H9 (cell line): ENCODE measurements around the gene ACER3. TPM values are rescaled to one million over a fixed set of nuclear protein-coding genes. Genes with fewer than 3 reads are reported as not detected.

Experiments used
- DNase-seq: peaks from one replicate; pipeline ENCODE4 v3.0.0-alpha.2; 2017
- H2AFZ ChIP-seq: one replicate; pipeline ENCODE4 v1.6.1; 2013; ENCODE audit warnings: mild to moderate bottlenecking, low read length, control low read depth, moderate library complexity
- H2AK5ac ChIP-seq: 2 replicates; pipeline ENCODE4 v1.6.1; 2013; ENCODE audit warnings: low read length, control low read depth, mixed read lengths; ENCODE audit not compliant: insufficient read length
- H2BK120ac ChIP-seq: one replicate; pipeline ENCODE4 v1.6.1; 2013; ENCODE audit warnings: low read depth, mild to moderate bottlenecking, low read length, control low read depth, inconsistent platforms; ENCODE audit not compliant: poor library complexity, severe bottlenecking
- H2BK12ac ChIP-seq: 2 replicates; pipeline ENCODE4 v1.6.1; 2013; ENCODE audit warnings: low read length, control low read depth, mixed read lengths, low read depth; ENCODE audit not compliant: insufficient read length
- H2BK15ac ChIP-seq: 2 replicates; pipeline ENCODE4 v1.6.1; 2013; ENCODE audit warnings: low read depth, low read length, control low read depth
- H2BK20ac ChIP-seq: one replicate; pipeline ENCODE4 v1.6.1; 2013; ENCODE audit warnings: low read depth, mild to moderate bottlenecking, low read length, control low read depth, inconsistent platforms; ENCODE audit not compliant: poor library complexity, severe bottlenecking
- H2BK5ac ChIP-seq: 2 replicates; pipeline ENCODE4 v1.6.1; 2013; ENCODE audit warnings: low read length, control low read depth, mixed read lengths; ENCODE audit not compliant: insufficient read length
- H3K14ac ChIP-seq: 2 replicates; pipeline ENCODE4 v1.6.1; 2013; ENCODE audit warnings: low read length, control low read depth; ENCODE audit not compliant: insufficient read depth
- H3K18ac ChIP-seq: 2 replicates; pipeline ENCODE4 v1.6.1; 2013; ENCODE audit warnings: low read depth, mild to moderate bottlenecking, mixed read lengths, low read length, control low read depth; ENCODE audit not compliant: insufficient read length
- H3K23ac ChIP-seq: 2 replicates; pipeline ENCODE4 v1.6.1; 2013; ENCODE audit warnings: low read length, control low read depth, mixed read lengths, low read depth; ENCODE audit not compliant: insufficient read length
- H3K23me2 ChIP-seq: 2 replicates; pipeline ENCODE4 v1.6.1; 2013; ENCODE audit warnings: low read depth, mild to moderate bottlenecking, mixed read lengths, low read length, control low read depth; ENCODE audit not compliant: insufficient read length, poor library complexity, severe bottlenecking
- H3K27ac ChIP-seq: 2 replicates; pipeline ENCODE4 v1.5.1; 2013; ENCODE audit warnings: low read length, control low read depth, mixed read lengths, low read depth; ENCODE audit not compliant: insufficient read length
- H3K27me3 ChIP-seq: 2 replicates; pipeline ENCODE4 v1.6.1; 2013; ENCODE audit warnings: low read length, control low read depth, inconsistent platforms; ENCODE audit not compliant: insufficient read depth
- H3K4ac ChIP-seq: 2 replicates; pipeline ENCODE4 v1.6.1; 2013; ENCODE audit warnings: low read depth, mild to moderate bottlenecking, control low read depth, inconsistent platforms, low read length, moderate library complexity
- H3K4me1 ChIP-seq: 2 replicates; pipeline ENCODE4 v1.6.1; 2013; ENCODE audit warnings: low read length, control low read depth, inconsistent platforms; ENCODE audit not compliant: insufficient read depth
- H3K4me2 ChIP-seq: 2 replicates; pipeline ENCODE4 v1.6.1; 2013; ENCODE audit warnings: low read length, control low read depth, mixed read lengths; ENCODE audit not compliant: insufficient read length, insufficient read depth
- H3K56ac ChIP-seq: 2 replicates; pipeline ENCODE4 v1.6.1; 2013; ENCODE audit warnings: low read depth, mild to moderate bottlenecking, mixed read lengths, low read length, control low read depth; ENCODE audit not compliant: insufficient read length
- H3K79me1 ChIP-seq: 2 replicates; pipeline ENCODE4 v1.6.1; 2013; ENCODE audit warnings: low read depth, mild to moderate bottlenecking, moderate library complexity, low read length, control low read depth, inconsistent platforms; ENCODE audit not compliant: insufficient read depth, poor library complexity, severe bottlenecking
- H3K79me2 ChIP-seq: 2 replicates; pipeline ENCODE4 v1.6.1; 2013; ENCODE audit warnings: low read length, control low read depth, inconsistent platforms; ENCODE audit not compliant: insufficient read depth
- H3K9ac ChIP-seq: 2 replicates; pipeline ENCODE4 v1.6.1; 2013; ENCODE audit warnings: low read length, control low read depth, mixed read lengths; ENCODE audit not compliant: insufficient read length; ENCODE audit errors: extremely low read depth
- H3K9me3 ChIP-seq: one replicate; pipeline ENCODE4 v1.6.1; 2013; ENCODE audit warnings: low read depth, low read length, inconsistent platforms; ENCODE audit not compliant: control insufficient read depth
- H3T11ph ChIP-seq: one replicate; pipeline ENCODE4 v1.6.1; 2013; ENCODE audit warnings: mild to moderate bottlenecking, low read length, control low read depth, inconsistent platforms
- H4K20me1 ChIP-seq: one replicate; pipeline ENCODE4 v1.6.1; 2013; ENCODE audit not compliant: control insufficient read depth, insufficient read length, insufficient read depth
- H4K5ac ChIP-seq: 2 replicates; pipeline ENCODE4 v1.6.1; 2013; ENCODE audit warnings: low read depth, mild to moderate bottlenecking, mixed read lengths, low read length, control low read depth; ENCODE audit not compliant: insufficient read length
- H4K8ac ChIP-seq: replicated peaks from 2 replicates; pipeline ENCODE4 v1.6.1; 2013; ENCODE audit warnings: low read length, control low read depth, mixed read lengths, low read depth; ENCODE audit not compliant: insufficient read length
- H4K91ac ChIP-seq: 2 replicates; pipeline ENCODE4 v1.6.1; 2013; ENCODE audit warnings: low read depth, mild to moderate bottlenecking, moderate library complexity, mixed read lengths, low read length, control low read depth; ENCODE audit not compliant: insufficient read length
- H3K27ac Mint-ChIP-seq, 3 experiments: 2 replicates in 2 of 3; 3 replicates in 1 of 3; pipeline ENCODE4 v1.8.0; 2020 to 2021; ENCODE audit warnings: mixed read lengths in 3 of 3, mild to moderate bottlenecking in 1 of 3, moderate library complexity in 1 of 3
- H3K27me3 Mint-ChIP-seq: 2 replicates; pipeline ENCODE4 v1.8.0; 2021; ENCODE audit warnings: low read depth, mild to moderate bottlenecking, moderate library complexity, mixed read lengths
- H3K36me3 Mint-ChIP-seq, 3 experiments: 2 replicates in 2 of 3; 3 replicates in 1 of 3; pipeline ENCODE4 v1.8.0; 2020 to 2021; ENCODE audit warnings: low read depth in 3 of 3, mixed read lengths in 3 of 3; ENCODE audit not compliant: insufficient read depth in 1 of 3
- H3K4me1 Mint-ChIP-seq, 2 experiments: 2 replicates each; pipeline ENCODE4 v1.8.0; 2020; ENCODE audit warnings: mixed read lengths in 2 of 2
- H3K4me3 Mint-ChIP-seq, 2 experiments: 2 replicates in 1 of 2; 3 replicates in 1 of 2; pipeline ENCODE4 v1.8.0; 2020 to 2021; ENCODE audit warnings: mild to moderate bottlenecking in 2 of 2, mixed read lengths in 2 of 2, moderate library complexity in 1 of 2
- H3K9me3 Mint-ChIP-seq, 2 experiments: 2 replicates in 1 of 2; 3 replicates in 1 of 2; pipeline ENCODE4 v1.8.0; 2020; ENCODE audit warnings: mild to moderate bottlenecking in 2 of 2, mixed read lengths in 2 of 2, moderate library complexity in 1 of 2
- CTCF ChIP-seq: fragments of 200-600 bp; sonication (generic); conservative IDR thresholded peaks from 3 replicates; pipeline ENCODE4 v1.8.0; 2021; ENCODE audit warnings: antibody characterized with exemption, mild to moderate bottlenecking
- WGBS: extraction: QIAGEN DNeasy Blood & Tissue Kit; methylation state at CpG from one replicate; pipeline ENCODE4 v1.1.7; 2013; ENCODE audit warnings: missing lambda C conversion rate, low lambda C conversion rate, mixed read lengths; ENCODE audit not compliant: insufficient read length; ENCODE audit errors: extremely low coverage; 5-methylcytosine and 5-hydroxymethylcytosine counted together
- total RNA-seq: library from RNA; stranded (reverse); gene quantifications from 2 replicates; pipeline ENCODE4 v1.2.1, GENCODE V29; 2021

The ACER3 gene
- total RNA-seq, 1 experiment from 2014 or later = 14.7 TPM

- no peak overlapping the region for H2AK5ac ChIP-seq
- H3K23me2 ChIP-seq = peaks cover 6% of the 10 kb centered on the region
- H2BK5ac ChIP-seq = no peak overlapping the region
- H2AFZ ChIP-seq = no peak overlapping the region
- H3K56ac ChIP-seq = no peak overlapping the region
- no peaks in the 10 kb centered on the region for H3K9me3 ChIP-seq
- H3K9ac ChIP-seq = no peak overlapping the region
- Mint-ChIP-seq H3K36me3 (no peaks in the 10 kb centered on the region), H3K4me1 (peaks cover 8 to 15% of the 10 kb centered on the region in 2 experiments), H3K27ac (no peak overlapping the region), H3K4me3 (no peak overlapping the region), H3K27me3 (peaks cover 2% of the 10 kb centered on the region; the same call in 1 of the 2 replicates), H3K9me3 (no peaks in the 10 kb centered on the region)
- no peak overlapping the region for H2BK20ac ChIP-seq
- no peaks in the 10 kb centered on the region for H3K79me1 ChIP-seq
- no peaks in the 10 kb centered on the region for H3K27me3 ChIP-seq
- no peak overlapping the region for H3K4ac ChIP-seq
- H3K79me2 ChIP-seq = no peaks in the 10 kb centered on the region
- no peak overlapping the region for H2BK120ac ChIP-seq
- H3K4me1 ChIP-seq = peaks cover 3% of the 10 kb centered on the region; the same call in 1 of the 2 replicates
- TF ChIP-seq CTCF = no peak
- no peak overlapping the region for H4K8ac ChIP-seq
- no peak overlapping the region for H2BK15ac ChIP-seq
- no peak overlapping the region for H3T11ph ChIP-seq
- peaks cover 2% of the 10 kb centered on the region for H4K20me1 ChIP-seq
- no peak overlapping the region for H3K18ac ChIP-seq
- H3K23ac ChIP-seq = no peak overlapping the region
- no peak overlapping the region for H3K27ac ChIP-seq
- H3K14ac ChIP-seq = no peak overlapping the region
- DNase-seq = no peak
- H3K4me2 ChIP-seq = no peak overlapping the region
- no CpG with 5 or more reads among the region's 2 CpGs for WGBS
- H2BK12ac ChIP-seq = no peak overlapping the region
- no peak overlapping the region for H4K91ac ChIP-seq
- no peak overlapping the region for H4K5ac ChIP-seq
Observed at GRCh38 chr11:76856571-76856970, 4.1 kb upstream of the ACER3 start.
